ENCODE data around the gene IGSF21.

IGSF21 gene

DNA sequence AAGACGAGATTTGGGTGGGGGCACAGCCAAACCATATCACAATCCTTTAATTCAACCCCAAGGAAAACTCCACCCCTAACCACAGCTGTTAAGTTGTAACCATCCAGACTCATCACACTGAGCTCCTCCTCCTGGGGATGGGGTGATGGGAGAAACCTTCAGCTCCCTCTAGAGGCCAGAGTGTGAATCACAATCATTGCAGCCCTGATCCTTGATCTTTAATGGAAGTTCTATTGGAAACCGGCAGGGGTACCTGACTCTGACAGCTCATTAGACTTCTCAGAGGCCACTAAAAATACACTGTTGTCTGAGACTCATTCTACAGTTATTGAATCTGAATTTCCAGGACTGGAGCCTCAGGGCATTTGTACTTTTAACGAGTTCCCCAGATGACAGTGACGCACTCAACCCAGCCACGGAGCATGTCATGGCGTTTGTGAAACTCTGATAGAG lies 127.2 kb downstream of the IGSF21 start:
- H3F3A ChIP-seq (ENCODE audit: insufficient read depth, low read length), result no peaks in the 10 kb centered on the region
- no peak overlapping the region for H3K9ac ChIP-seq (ENCODE audit: low read length)
- H2AFZ ChIP-seq (ENCODE audit: low read length), result no peak overlapping the region
- no peaks in the 10 kb centered on the region for H4K20me1 ChIP-seq (ENCODE audit: insufficient read depth, low read length)
- H3K9me3 ChIP-seq (ENCODE audit: low read length), result 0 out of 2 replicates have a peak, but pooled peaks cover 3% of the 10 kb centered on the region
- H3K27me3 ChIP-seq (ENCODE audit: insufficient read depth, low read length), result no peaks in the 10 kb centered on the region
- H3K79me2 ChIP-seq (ENCODE audit: insufficient read depth, low read length), result no peaks in the 10 kb centered on the region
- H3K36me3 ChIP-seq (ENCODE audit: insufficient read depth, low read length), result no peaks in the 10 kb centered on the region
- no peak for TF ChIP-seq EZH2 (IDR thresholded peaks at IDR 0.05; ENCODE audit: borderline replicate concordance, low read length)
- peak; percentile 76 for TF ChIP-seq CTCF (IDR thresholded peaks at IDR 0.05; ENCODE audit: low read length)
- no peak overlapping the region for H3K27ac ChIP-seq (ENCODE audit: low read depth, low read length, poor library complexity, severe bottlenecking)
- no peaks in the 10 kb centered on the region for H3K9me2 ChIP-seq (ENCODE audit: low read depth, low read length)
- no peaks in the 10 kb centered on the region for H3K4me1 ChIP-seq (ENCODE audit: insufficient read depth, low read length, severe bottlenecking)
- no peak overlapping the region for H3K4me2 ChIP-seq (ENCODE audit: low read length)
- no peak overlapping the region for H3K4me3 ChIP-seq (ENCODE audit: low read depth, low read length, poor library complexity, severe bottlenecking)

DNA sequence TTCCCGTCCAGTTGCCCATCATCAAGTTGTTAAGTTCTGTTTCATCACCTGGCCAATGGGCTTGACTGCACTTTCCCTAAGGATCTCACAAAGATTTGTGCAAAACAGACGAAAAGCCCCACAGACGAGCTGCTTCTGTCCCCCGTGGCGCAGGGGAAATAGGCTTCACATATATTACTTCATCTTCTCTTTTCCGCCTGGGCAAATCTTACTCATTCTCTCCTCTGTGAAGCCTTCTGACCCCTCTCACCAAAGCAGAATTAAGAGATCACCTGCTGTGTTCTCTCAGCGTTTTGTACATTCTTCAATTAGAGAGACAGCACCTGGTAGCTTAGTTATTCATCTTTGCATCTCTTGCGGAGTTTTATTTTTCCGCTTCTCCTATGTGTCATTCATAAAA lies 129.8 kb downstream of the IGSF21 start:
- no peaks in the 10 kb centered on the region for H3K9me2 ChIP-seq (ENCODE audit: low read depth, low read length)
- H3K4me2 ChIP-seq (ENCODE audit: low read length), result no peak overlapping the region
- no peaks in the 10 kb centered on the region for H3F3A ChIP-seq (ENCODE audit: insufficient read depth, low read length)
- H3K79me2 ChIP-seq (ENCODE audit: insufficient read depth, low read length), result no peaks in the 10 kb centered on the region
- no peak overlapping the region for H3K4me3 ChIP-seq (ENCODE audit: low read depth, low read length, poor library complexity, severe bottlenecking)
- H2AFZ ChIP-seq (ENCODE audit: low read length), result no peak overlapping the region
- no peak overlapping the region for H3K27ac ChIP-seq (ENCODE audit: low read depth, low read length, poor library complexity, severe bottlenecking)
- H4K20me1 ChIP-seq (ENCODE audit: insufficient read depth, low read length), result no peaks in the 10 kb centered on the region
- no peaks in the 10 kb centered on the region for H3K9me3 ChIP-seq (ENCODE audit: low read length)
- H3K4me1 ChIP-seq (ENCODE audit: insufficient read depth, low read length, severe bottlenecking), result no peaks in the 10 kb centered on the region
- no peak overlapping the region for H3K9ac ChIP-seq (ENCODE audit: low read length)
- no peak for TF ChIP-seq CTCF (IDR thresholded peaks at IDR 0.05; ENCODE audit: low read length)
- TF ChIP-seq EZH2 (IDR thresholded peaks at IDR 0.05; ENCODE audit: borderline replicate concordance, low read length), result no peak
- no peaks in the 10 kb centered on the region for H3K36me3 ChIP-seq (ENCODE audit: insufficient read depth, low read length)
- no peaks in the 10 kb centered on the region for H3K27me3 ChIP-seq (ENCODE audit: insufficient read depth, low read length)

DNA sequence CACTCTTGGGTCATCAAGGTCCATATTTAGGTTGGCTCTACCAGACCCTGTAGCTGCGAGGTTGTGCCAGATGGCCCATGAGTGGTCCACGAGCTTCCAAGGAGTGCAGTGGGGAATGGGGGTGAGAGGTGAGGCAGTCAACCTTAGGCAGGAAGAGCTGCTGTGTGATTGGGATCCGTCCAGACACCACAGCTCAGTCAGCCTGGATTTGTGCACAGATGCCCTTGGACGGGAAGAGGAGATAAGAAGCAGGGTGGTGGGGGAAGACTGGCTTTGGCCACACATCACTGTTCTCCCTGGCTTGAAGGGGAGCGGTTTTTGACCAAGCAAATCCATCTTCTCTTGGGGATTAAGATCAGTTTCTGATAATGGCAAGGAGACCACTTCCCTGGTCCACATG lies 130.6 kb downstream of the IGSF21 start:
- Histone ChIP-seq H3K4me2 (ENCODE audit: low read length) (no peak overlapping the region), H3K27ac (ENCODE audit: low read depth, low read length, poor library complexity, severe bottlenecking) (no peak overlapping the region), H3F3A (ENCODE audit: insufficient read depth, low read length) (no peaks in the 10 kb centered on the region), H3K4me1 (ENCODE audit: insufficient read depth, low read length, severe bottlenecking) (no peaks in the 10 kb centered on the region), H3K9me3 (ENCODE audit: low read length) (no peaks in the 10 kb centered on the region), H4K20me1 (ENCODE audit: insufficient read depth, low read length) (no peaks in the 10 kb centered on the region), H2AFZ (ENCODE audit: low read length) (no peak overlapping the region), H3K36me3 (ENCODE audit: insufficient read depth, low read length) (no peaks in the 10 kb centered on the region), H3K4me3 (ENCODE audit: low read depth, low read length, poor library complexity, severe bottlenecking) (no peak overlapping the region), H3K79me2 (ENCODE audit: insufficient read depth, low read length) (no peaks in the 10 kb centered on the region), H3K9ac (ENCODE audit: low read length) (no peak overlapping the region), H3K9me2 (ENCODE audit: low read depth, low read length) (no peaks in the 10 kb centered on the region), H3K27me3 (ENCODE audit: insufficient read depth, low read length) (no peaks in the 10 kb centered on the region)
- TF ChIP-seq CTCF (IDR thresholded peaks at IDR 0.05; ENCODE audit: low read length) (no peak), EZH2 (IDR thresholded peaks at IDR 0.05; ENCODE audit: borderline replicate concordance, low read length) (no peak)

Measured in OCI-LY1 (cell line).